Mesothelial cell of epicardium (in vitro differentiated cells): Measurements from ENCODE around the gene LDLRAD4. TPM values are rescaled to one million over a fixed set of nuclear protein-coding genes. Genes with fewer than 3 reads are reported as not detected.

Experiments used
- DNase-seq, 2 experiments: peaks; one replicate each; pipeline ENCODE4 v3.0.0; 2021; ENCODE audit warnings: low spot score in 2 of 2; ENCODE audit not compliant: unreplicated experiment in 2 of 2
- H3K27ac Mint-ChIP-seq: 2 replicates; pipeline ENCODE4 v1.8.0; 2021; ENCODE audit warnings: mixed read lengths
- H3K27me3 Mint-ChIP-seq: 2 replicates; pipeline ENCODE4 v1.8.0; 2021; ENCODE audit warnings: low read depth, mixed read lengths
- H3K36me3 Mint-ChIP-seq: 2 replicates; pipeline ENCODE4 v1.8.0; 2021; ENCODE audit warnings: mixed read lengths
- H3K4me1 Mint-ChIP-seq: 2 replicates; pipeline ENCODE4 v1.8.0; 2021; ENCODE audit warnings: mixed read lengths
- H3K4me3 Mint-ChIP-seq: 2 replicates; pipeline ENCODE4 v1.8.0; 2021; ENCODE audit warnings: mild to moderate bottlenecking, moderate library complexity, mixed read lengths
- H3K9me3 Mint-ChIP-seq: 2 replicates; pipeline ENCODE4 v1.8.0; 2021; ENCODE audit warnings: mixed read lengths
- CTCF ChIP-seq: fragments of 200-600 bp; sonication (generic); IDR thresholded peaks from one replicate; pipeline ENCODE4 v1.5.0; 2021; ENCODE audit warnings: antibody characterized with exemption; ENCODE audit not compliant: unreplicated experiment
- total RNA-seq: library from RNA; stranded (reverse); gene quantifications from 3 replicates; pipeline ENCODE4 v1.2.1, GENCODE V29; 2021

LDLRAD4 gene
- total RNA-seq, 1 donor from 2014 or later: 29.7 TPM

- no peak for TF ChIP-seq CTCF
- Mint-ChIP-seq H3K4me3 (no peak overlapping the region), H3K4me1 (no peaks in the 10 kb centered on the region), H3K36me3 (peaks cover 19% of the 10 kb centered on the region), H3K27ac (no peak overlapping the region), H3K27me3 (peaks cover 3% of the 10 kb centered on the region), H3K9me3 (peaks cover 34% of the 10 kb centered on the region)
- DNase-seq: no peak
These were observed 113.3 kb downstream of the LDLRAD4 start for GRCh38 chr18:13331846-13332245.

- H3K4me1 Mint-ChIP-seq: no peaks in the 10 kb centered on the region
- peaks cover 28% of the 10 kb centered on the region for H3K9me3 Mint-ChIP-seq
- no peak for DNase-seq
- H3K27me3 Mint-ChIP-seq: peaks cover 3% of the 10 kb centered on the region
- no peak overlapping the region for H3K4me3 Mint-ChIP-seq
- H3K36me3 Mint-ChIP-seq: peaks cover 15% of the 10 kb centered on the region
- no peak for TF ChIP-seq CTCF
- no peak overlapping the region for H3K27ac Mint-ChIP-seq
These were observed 114.3 kb downstream of the LDLRAD4 start for GRCh38 chr18:13332874-13333273.

GRCh38 chr18:13335903-13336302 is 117.3 kb downstream of the LDLRAD4 start:
- Mint-ChIP-seq H3K27me3 (peaks cover 6% of the 10 kb centered on the region), H3K4me1 (no peaks in the 10 kb centered on the region), H3K4me3 (no peak overlapping the region), H3K36me3 (peaks cover 12% of the 10 kb centered on the region), H3K9me3 (peaks cover 33% of the 10 kb centered on the region), H3K27ac (no peak overlapping the region)
- DNase-seq: no peak
- no peak for TF ChIP-seq CTCF

- H3K4me1 Mint-ChIP-seq: no peaks in the 10 kb centered on the region
- DNase-seq: no peak
- peaks cover 6% of the 10 kb centered on the region for H3K27me3 Mint-ChIP-seq
- H3K4me3 Mint-ChIP-seq: no peak overlapping the region
- no peak overlapping the region for H3K27ac Mint-ChIP-seq
- TF ChIP-seq CTCF: no peak
- H3K9me3 Mint-ChIP-seq: peaks cover 38% of the 10 kb centered on the region
- H3K36me3 Mint-ChIP-seq: peaks cover 16% of the 10 kb centered on the region
These were observed 118.3 kb downstream of the LDLRAD4 start for GRCh38 chr18:13336841-13337240.

- H3K27me3 Mint-ChIP-seq: peaks cover 6% of the 10 kb centered on the region
- no peak overlapping the region for H3K27ac Mint-ChIP-seq
- no peak for DNase-seq
- no peaks in the 10 kb centered on the region for H3K4me1 Mint-ChIP-seq
- H3K9me3 Mint-ChIP-seq: peaks cover 37% of the 10 kb centered on the region
- no peak overlapping the region for H3K4me3 Mint-ChIP-seq
- no peak for TF ChIP-seq CTCF
- H3K36me3 Mint-ChIP-seq: peaks cover 16% of the 10 kb centered on the region
These were observed 118.8 kb downstream of the LDLRAD4 start for GRCh38 chr18:13337369-13337768.

- H3K9me3 Mint-ChIP-seq: peaks cover 33% of the 10 kb centered on the region
- no peak overlapping the region for H3K27ac Mint-ChIP-seq
- H3K27me3 Mint-ChIP-seq: peaks cover 6% of the 10 kb centered on the region
- peaks cover 14% of the 10 kb centered on the region for H3K36me3 Mint-ChIP-seq
- no peak for TF ChIP-seq CTCF
- DNase-seq: no peak
- H3K4me1 Mint-ChIP-seq: no peaks in the 10 kb centered on the region
- no peak overlapping the region for H3K4me3 Mint-ChIP-seq
These were observed 119.8 kb downstream of the LDLRAD4 start for GRCh38 chr18:13338318-13338717.
